Measurements from ENCODE around the gene DUSP1. TPM values are rescaled to one million over a fixed set of nuclear protein-coding genes. Genes with fewer than 3 reads are reported as not detected.

DUSP1 gene
- total RNA-seq, 1 experiment from 2014 or later: 10.3 TPM

DNA sequence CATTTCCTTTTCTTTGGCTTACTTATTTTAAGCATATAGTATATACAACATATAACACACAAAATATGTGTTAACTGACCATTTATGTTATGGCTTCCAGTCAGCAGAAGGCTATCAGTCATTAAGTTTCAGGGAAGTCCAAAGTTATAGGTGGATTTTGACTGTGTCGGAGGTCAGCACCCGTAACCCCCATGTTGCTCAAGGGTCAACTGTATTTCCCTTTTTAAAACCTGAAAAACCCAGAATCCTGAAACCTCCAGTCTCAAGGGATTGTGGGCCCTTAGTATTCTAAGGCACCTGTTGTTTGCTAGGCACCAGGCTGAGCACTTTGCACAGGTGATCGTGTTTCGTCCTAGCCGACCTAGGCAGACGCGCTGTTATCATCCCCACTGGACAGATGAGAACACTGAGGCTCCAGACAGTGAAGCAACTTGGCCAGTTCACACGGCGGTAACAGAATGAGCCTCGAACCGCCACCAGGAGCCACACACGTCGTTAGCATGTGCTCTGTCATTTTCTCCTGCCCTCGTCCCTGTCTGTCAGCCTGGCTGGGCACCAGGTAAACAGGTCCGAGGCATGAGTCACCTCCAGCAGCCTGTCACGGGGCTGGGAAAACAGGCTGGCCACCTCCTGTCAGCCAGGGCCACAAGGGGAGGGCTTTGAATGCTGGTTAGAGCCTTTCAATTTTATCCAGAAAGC lies 39.9 kb downstream of the DUSP1 start:
- Histone ChIP-seq H3K79me2 (ENCODE audit: low read depth) (no peaks in the 10 kb centered on the region), H2AFZ (no peak overlapping the region), H3K9me2 (ENCODE audit: insufficient read depth) (no peaks in the 10 kb centered on the region), H3F3A (ENCODE audit: insufficient read depth, low read depth) (peaks cover 37% of the 10 kb centered on the region), H3K27me3 (ENCODE audit: insufficient read depth, low read depth) (no peaks in the 10 kb centered on the region), H3K27ac (no peak overlapping the region), H3K4me3 (no peak overlapping the region), H3K4me1 (replicated peaks; ENCODE audit: insufficient read depth) (peaks cover 44% of the 10 kb centered on the region), H3K9me3 (ENCODE audit: insufficient read depth, low read depth) (no peaks in the 10 kb centered on the region), H4K20me1 (ENCODE audit: insufficient read depth) (no peaks in the 10 kb centered on the region), H3K4me2 (peak overlapping the region; percentile 21), H3K36me3 (ENCODE audit: low read depth) (no peaks in the 10 kb centered on the region)
- ChIA-PET POLR2A (ENCODE audit: unreplicated experiment) (no interaction called here), CTCF (no interaction called here)
- intact Hi-C loops (cut with micrococcal nuclease; ENCODE audit: unreplicated experiment): no loop called here
- TF ChIP-seq EZH2 (IDR thresholded peaks at IDR 0.05; ENCODE audit: low read depth): no peak
- TF ChIP-seq, protein P1, sequence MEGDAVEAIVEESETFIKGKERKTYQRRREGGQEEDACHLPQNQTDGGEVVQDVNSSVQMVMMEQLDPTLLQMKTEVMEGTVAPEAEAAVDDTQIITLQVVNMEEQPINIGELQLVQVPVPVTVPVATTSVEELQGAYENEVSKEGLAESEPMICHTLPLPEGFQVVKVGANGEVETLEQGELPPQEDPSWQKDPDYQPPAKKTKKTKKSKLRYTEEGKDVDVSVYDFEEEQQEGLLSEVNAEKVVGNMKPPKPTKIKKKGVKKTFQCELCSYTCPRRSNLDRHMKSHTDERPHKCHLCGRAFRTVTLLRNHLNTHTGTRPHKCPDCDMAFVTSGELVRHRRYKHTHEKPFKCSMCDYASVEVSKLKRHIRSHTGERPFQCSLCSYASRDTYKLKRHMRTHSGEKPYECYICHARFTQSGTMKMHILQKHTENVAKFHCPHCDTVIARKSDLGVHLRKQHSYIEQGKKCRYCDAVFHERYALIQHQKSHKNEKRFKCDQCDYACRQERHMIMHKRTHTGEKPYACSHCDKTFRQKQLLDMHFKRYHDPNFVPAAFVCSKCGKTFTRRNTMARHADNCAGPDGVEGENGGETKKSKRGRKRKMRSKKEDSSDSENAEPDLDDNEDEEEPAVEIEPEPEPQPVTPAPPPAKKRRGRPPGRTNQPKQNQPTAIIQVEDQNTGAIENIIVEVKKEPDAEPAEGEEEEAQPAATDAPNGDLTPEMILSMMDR (conservative IDR thresholded peaks at IDR 0.05): no peak
- DNase-seq: peak; percentile 89 to 90
- BruUV-seq (replicated peaks): no TSS peak

DNA sequence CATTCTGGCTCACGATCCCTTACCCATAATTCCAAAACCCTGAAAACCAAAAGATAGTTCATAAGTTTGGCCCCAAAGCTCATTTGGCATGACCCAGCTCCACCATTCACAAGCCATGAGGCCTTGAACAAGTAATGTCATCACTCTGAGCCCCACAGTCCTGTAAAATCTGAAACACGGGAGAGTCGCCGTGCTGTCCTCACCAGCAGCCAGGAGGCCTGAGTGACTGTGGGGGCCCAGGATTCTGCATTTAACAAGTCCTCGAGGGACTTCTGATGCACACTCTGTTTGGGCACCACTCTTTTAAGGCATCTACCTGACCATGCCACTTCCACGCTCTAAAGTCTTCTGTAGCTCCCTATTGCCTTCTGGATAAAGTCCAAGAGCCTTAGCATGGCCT lies 40.8 kb downstream of the DUSP1 start:
- CTCF ChIA-PET: no interaction called here
- POLR2A ChIA-PET (ENCODE audit: unreplicated experiment): no interaction called here
- TF ChIP-seq, protein P1 (conservative IDR thresholded peaks at IDR 0.05): no peak
- TF ChIP-seq EZH2 (IDR thresholded peaks at IDR 0.05; ENCODE audit: low read depth): no peak
- no peaks in the 10 kb centered on the region for H3K27me3 ChIP-seq (ENCODE audit: insufficient read depth, low read depth)
- H3K4me3 ChIP-seq: no peak overlapping the region
- intact Hi-C loops (cut with micrococcal nuclease; ENCODE audit: unreplicated experiment): no loop called here
- no peaks in the 10 kb centered on the region for H4K20me1 ChIP-seq (ENCODE audit: insufficient read depth)
- H3F3A ChIP-seq (ENCODE audit: insufficient read depth, low read depth): peaks cover 37% of the 10 kb centered on the region
- H3K9me2 ChIP-seq (ENCODE audit: insufficient read depth): no peaks in the 10 kb centered on the region
- no peak overlapping the region for H3K4me2 ChIP-seq
- no peak overlapping the region for H3K27ac ChIP-seq
- no peaks in the 10 kb centered on the region for H3K36me3 ChIP-seq (ENCODE audit: low read depth)
- no peak for DNase-seq
- no peak overlapping the region for H2AFZ ChIP-seq
- H3K79me2 ChIP-seq (ENCODE audit: low read depth): no peaks in the 10 kb centered on the region
- H3K9me3 ChIP-seq (ENCODE audit: insufficient read depth, low read depth): no peaks in the 10 kb centered on the region
- peaks cover 44% of the 10 kb centered on the region for H3K4me1 ChIP-seq (replicated peaks; ENCODE audit: insufficient read depth)
- BruUV-seq (replicated peaks): no TSS peak

DNA sequence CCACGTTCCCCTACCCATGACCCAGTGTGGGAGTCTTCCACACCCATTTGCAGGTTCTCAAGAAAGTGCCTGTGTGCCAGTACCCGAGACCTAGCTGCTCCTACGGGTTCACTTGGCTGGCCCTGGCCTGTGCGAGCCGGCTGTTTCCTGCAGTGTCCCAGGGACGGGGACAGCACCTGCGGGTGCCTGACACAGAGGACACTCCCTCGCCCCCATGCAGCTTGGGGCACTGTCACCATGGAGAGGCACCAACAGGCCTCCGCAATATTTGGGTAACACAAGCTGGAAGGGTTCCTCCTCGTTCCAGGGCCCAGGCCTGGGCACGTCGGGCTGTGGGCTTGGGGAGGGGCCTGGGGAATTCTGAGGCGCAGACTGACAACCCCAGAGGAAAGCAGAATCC lies 41.4 kb downstream of the DUSP1 start:
- no peak for TF ChIP-seq EZH2 (IDR thresholded peaks at IDR 0.05; ENCODE audit: low read depth)
- TF ChIP-seq, protein P1 (conservative IDR thresholded peaks at IDR 0.05): no peak
- Histone ChIP-seq H3K27ac (no peak overlapping the region), H3K4me1 (replicated peaks; ENCODE audit: insufficient read depth) (peaks cover 39% of the 10 kb centered on the region), H3F3A (ENCODE audit: insufficient read depth, low read depth) (peaks cover 33% of the 10 kb centered on the region), H2AFZ (no peak overlapping the region), H3K9me2 (ENCODE audit: insufficient read depth) (no peaks in the 10 kb centered on the region), H3K27me3 (ENCODE audit: insufficient read depth, low read depth) (no peaks in the 10 kb centered on the region), H3K79me2 (ENCODE audit: low read depth) (no peaks in the 10 kb centered on the region), H3K4me2 (no peak overlapping the region), H3K36me3 (ENCODE audit: low read depth) (no peaks in the 10 kb centered on the region), H3K9me3 (ENCODE audit: insufficient read depth, low read depth) (no peaks in the 10 kb centered on the region), H4K20me1 (ENCODE audit: insufficient read depth) (no peaks in the 10 kb centered on the region), H3K4me3 (no peak overlapping the region)
- no peak for DNase-seq
- no TSS peak for BruUV-seq (replicated peaks)
- ChIA-PET CTCF (no interaction called here), POLR2A (ENCODE audit: unreplicated experiment) (no interaction called here)
- intact Hi-C loops (cut with micrococcal nuclease; ENCODE audit: unreplicated experiment): no loop called here
